Measurements from ENCODE around the gene C3orf20.
A peak's percentile ranks its signal among the peaks of the same experiment; 100 is the strongest.
"Not testable (repeated sequence)": the region's sequence is repeated elsewhere in the genome, so short reads cannot be mapped to it uniquely, and the experiment has no call there.

Gene C3orf20

GRCh38 chr3:14650193-14650592 lies 24.7 kb upstream of the C3orf20 start:
- no peak for DNase-seq (ENCODE audit: low read depth)

GRCh38 chr3:14651440-14652251 lies 23.3 kb upstream of the C3orf20 start, which contains the start of gene CCDC174:
TSS of gene CCDC174 (plus strand) at chr3:14651762. CDS start at chr3:14651837, 75 bp downstream.
- DNase-seq (ENCODE audit: low read depth), result peak; percentile 99

DNA sequence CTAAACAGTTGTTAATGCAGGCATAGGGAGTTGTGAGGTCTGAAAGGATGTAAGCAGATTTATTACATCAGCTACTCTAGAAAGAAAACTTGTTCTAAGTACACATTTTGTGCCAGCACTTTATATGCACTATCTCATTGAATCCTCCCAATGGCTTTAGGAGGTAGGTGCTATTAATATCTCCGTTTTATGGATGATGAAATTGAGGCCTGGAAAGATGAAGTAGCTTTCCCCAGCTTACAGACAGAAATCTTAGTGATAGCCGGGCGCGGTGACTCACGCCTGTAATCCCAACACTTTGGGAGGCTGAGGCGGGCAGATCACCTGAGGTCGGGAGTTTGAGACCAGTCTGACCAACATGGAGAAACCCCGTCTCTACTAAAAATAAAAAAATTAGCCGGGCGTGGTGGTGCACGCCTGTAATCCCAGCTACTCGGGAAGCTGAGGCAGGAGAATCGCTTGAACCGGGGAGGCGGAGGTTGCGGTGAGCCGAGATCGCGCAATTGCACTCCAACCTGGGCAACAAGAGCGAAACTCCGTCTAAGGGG lies 22.5 kb upstream of the C3orf20 start:
- not testable (repeated sequence) for DNase-seq (ENCODE audit: low read depth)

- DNase-seq (ENCODE audit: low read depth), result no peak
These were observed 17.4 kb upstream of the C3orf20 start for GRCh38 chr3:14657579-14657978.

GRCh38 chr3:14658978-14659377 lies 16.0 kb upstream of the C3orf20 start:
- DNase-seq (ENCODE audit: low read depth), result no peak

GRCh38 chr3:14660942-14661341 lies 14.0 kb upstream of the C3orf20 start:
- DNase-seq (ENCODE audit: low read depth), result no peak

DNA sequence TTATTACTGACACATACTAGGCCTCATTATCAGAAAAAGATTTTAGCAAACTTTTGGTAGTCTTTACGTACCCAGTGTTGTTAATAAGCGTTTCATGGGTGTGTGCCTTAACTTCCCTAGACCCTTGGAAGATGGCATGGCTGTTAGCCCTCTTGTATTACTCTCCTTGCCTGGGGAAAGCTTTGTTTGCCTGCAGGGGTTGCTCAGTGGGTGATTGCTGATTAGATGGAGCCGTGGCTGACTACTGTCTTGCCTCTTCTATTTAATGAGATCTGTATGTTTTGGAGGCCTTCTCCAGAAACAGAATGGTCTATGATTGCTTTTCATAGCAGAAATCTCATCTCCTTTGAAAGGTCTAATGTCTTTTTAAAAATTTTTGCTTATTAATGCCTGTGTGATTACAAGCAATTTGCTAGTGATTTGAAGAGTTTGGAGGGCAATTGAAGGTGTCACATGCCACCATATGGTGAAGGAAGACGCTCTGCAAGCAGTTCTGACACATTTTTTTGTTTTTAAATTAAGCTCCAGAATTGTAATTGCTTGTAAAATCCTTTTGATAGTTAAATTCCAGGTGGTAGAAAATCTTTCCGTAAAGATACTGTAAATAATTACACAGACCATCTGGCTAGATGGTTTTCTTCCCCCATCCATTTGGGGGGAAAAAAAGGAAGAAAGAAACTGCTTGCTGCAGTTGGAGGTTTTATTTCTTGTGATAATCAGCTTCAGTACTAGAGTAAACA lies 11.4 kb upstream of the C3orf20 start:
- DNase-seq (ENCODE audit: low read depth), result no peak

DNA sequence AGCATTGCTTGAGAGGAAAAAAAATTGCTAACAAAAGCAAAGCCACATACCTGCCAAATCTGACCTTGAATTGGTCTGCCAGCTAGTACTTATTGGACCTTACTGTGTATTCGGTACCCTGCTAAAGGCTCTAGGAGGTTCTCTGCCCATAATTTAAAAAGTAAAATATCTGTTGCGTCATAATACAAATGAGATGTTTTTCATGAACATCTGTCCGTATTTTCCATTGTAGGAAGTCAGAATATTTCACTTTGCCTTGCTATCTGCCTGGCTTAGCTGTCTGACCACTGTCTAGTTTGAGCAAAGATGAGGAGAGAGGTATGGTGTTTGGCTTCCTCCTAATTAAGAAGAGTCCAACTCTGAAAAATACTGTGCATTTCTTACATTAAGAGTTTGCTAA lies 10.8 kb upstream of the C3orf20 start:
- DNase-seq (ENCODE audit: low read depth), result no peak

DNA sequence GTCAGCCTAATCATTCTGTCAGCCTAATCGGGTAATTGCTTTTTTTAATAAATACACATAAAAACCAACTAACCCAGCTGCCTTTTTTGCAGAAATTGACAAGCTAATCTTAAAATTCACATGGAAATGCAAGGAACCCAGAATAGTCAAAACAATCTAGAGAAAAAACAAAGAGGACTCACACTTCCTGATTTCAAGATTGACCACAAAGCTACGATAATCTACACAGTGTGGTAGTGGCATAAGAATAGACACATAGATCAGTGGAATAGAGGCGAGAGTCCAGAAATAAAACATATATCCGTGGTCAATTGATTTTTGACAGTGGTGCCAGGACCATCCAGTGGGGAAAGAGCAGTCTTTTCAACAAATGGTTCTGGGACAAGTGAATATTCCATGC lies 2.4 kb upstream of the C3orf20 start:
- DNase-seq (ENCODE audit: low read depth), result no peak

GRCh38 chr3:14676881-14677280 lies 1.9 kb downstream of the C3orf20 start:
- no peak for DNase-seq (ENCODE audit: low read depth)

GRCh38 chr3:14678015-14678503 lies 3.1 kb downstream of the C3orf20 start:
- no peak for DNase-seq (ENCODE audit: low read depth)

DNA sequence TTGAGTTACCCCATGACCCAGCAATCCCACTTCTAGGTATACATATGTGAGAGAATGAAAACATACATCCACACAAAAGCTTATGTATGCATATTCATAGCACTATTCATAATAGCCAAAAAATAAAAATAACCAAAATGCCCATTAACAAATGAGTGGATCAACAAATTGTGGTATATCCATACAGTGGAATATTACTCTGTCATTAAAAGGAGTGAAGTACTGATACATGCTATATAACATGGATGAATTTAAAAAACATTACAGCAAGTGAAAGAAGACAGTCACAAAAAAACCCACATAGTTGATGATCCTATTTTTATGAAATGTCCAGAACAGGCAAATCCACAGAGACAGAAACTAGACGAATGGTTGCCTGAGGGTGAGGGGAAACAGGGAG lies 5.2 kb downstream of the C3orf20 start:
- DNase-seq (ENCODE audit: low read depth), result no peak

DNA sequence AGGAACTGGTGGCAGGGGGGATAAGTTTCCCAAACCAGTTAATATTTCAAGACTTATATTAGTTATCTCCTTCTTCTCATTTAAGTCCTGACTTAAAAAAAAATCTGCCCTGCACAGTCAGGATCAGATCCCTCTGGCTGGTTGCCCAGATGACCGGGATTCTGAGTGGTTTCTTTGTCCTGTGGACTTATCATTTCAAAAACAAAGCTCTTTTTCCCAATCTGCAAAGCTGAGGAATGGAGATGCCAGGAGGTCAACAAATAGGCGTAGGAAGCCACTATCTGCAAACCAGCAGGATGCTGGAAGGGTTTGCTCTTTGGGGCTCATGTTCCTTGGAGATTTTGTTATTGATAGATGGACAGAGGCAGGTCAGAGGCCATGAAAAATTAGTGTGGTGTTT lies 5.8 kb downstream of the C3orf20 start:
- DNase-seq (ENCODE audit: low read depth), result no peak

- no peak for DNase-seq (ENCODE audit: low read depth)
These were observed 9.5 kb downstream of the C3orf20 start for GRCh38 chr3:14684447-14684846.

DNA sequence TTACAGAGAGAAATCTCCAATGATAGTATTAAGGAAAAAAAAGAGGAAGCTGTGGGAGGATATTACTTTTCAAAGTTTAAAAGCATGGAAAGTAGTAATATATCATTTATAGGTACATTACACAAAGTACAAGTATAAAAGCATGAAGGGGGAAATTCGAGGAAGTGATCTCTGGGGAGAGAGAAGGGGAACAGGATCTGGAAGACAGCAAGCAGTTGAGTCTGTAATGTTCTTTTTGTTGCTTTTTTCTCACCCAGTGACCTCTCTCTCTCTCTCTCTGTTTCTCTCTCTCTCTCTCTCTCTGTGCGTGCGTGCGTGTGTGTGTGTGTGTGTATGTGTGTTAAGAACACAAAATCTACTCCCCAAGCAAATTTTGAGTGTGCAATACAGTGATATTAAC lies 10.2 kb downstream of the C3orf20 start:
- no peak for DNase-seq (ENCODE audit: low read depth)

- no peak for DNase-seq (ENCODE audit: low read depth)
These were observed 12.4 kb downstream of the C3orf20 start for GRCh38 chr3:14687360-14687759.

DNA sequence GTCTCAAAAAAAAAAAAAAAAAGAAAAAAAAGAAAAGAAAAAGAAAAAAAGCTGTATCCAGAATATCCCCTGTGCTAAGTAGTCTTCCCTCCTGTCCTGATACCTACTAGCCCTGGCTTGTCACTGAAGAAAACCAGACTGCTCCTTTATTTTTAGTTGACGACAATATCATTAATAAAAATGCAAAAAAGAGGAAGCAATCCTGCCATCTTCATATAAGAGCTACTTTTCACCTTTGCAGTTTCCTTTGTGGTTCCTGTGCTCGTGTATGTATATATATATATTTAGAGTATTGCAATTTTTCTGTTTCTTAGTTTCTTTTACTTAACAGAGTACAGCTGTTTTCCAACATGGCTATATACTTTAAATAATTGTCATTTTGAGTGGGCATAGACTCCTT lies 13.6 kb downstream of the C3orf20 start:
- DNase-seq (ENCODE audit: low read depth), result no peak

DNA sequence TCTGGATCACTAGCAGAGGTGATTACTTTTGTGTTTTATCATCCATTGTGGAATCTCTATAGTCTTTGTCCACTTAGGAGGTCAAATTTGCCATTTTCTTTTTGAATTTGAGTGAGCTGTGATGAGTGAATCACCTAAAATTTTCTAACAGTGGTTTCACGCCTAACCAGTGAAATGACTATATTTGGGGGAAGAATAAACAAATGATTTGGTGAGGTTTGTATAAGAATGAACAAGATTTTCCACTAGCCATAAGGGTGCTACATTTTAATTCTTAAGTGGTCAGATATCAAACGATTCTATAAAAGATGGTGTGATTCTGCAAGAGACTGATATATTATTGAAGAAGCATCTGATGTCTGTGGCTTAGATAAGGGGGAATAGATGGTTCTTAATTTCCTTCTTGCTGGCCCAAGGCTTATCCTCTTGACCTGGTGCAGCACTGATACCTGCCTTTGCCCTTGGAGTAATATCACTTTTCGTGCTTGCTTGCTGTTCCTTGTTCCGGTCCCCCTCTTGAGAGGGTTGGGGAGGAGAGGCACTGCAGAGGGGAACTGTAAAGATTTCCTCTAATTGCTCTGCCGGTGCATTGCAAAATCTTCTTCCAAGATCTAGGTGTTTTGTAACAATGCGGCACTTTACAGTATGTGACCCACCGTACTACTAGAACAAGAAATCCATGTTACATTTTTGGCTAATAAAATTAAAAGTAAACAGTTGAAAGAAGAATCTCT lies 14.5 kb downstream of the C3orf20 start:
- DNase-seq (ENCODE audit: low read depth), result no peak

GRCh38 chr3:14691239-14691638 lies 16.3 kb downstream of the C3orf20 start:
- DNase-seq (ENCODE audit: low read depth), result no peak

- no peak for DNase-seq (ENCODE audit: low read depth)
These were observed 16.8 kb downstream of the C3orf20 start for GRCh38 chr3:14691719-14692118.

DNA sequence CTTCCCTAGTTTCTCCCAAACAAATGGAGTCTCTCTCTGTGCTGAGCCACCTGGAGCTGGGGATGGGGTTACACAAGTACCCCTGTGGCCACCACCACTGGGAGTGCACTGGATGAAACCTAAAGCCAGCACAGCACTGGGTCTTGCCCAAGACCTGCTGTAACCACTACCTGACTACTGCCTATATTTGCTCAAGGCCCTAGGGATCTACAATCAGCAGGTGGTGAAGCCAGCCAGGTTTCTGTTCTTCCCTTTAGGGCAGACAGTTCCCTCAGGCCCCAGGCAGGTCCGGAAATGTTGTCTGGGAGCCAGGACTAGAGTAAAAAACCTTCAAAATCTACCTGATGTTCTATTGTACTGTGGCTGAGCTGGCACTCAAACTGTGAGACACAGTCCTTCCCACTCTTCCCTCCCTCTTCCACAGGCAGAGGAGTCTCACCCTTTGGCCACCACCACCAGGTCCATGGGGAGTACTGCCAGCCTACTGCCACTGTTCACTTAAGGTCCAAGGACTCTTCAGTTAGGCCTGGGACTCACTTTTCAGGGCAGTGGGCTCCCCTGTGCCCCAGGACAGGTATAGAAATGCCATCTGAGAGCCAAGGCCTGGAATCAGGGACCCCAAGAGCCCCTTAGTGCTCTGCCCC lies 23.8 kb downstream of the C3orf20 start:
- no peak for DNase-seq (ENCODE audit: low read depth)

GRCh38 chr3:14699643-14700042 lies 24.7 kb downstream of the C3orf20 start:
- no peak for DNase-seq (ENCODE audit: low read depth)
